CD4-positive, alpha-beta T cell treated with Interleukin-10 for 1 hour (primary cell): ENCODE measurements around the gene AP3S2.
A peak's percentile ranks its signal among the peaks of the same experiment; 100 is the strongest.
"Not testable (repeated sequence)": the region's sequence is repeated elsewhere in the genome, so short reads cannot be mapped to it uniquely, and the experiment has no call there.

Experiments
- DNase-seq: peaks from one replicate; pipeline ENCODE4 v3.0.0-alpha.2; 2020

Gene AP3S2

GRCh38 chr15:89797678-89798201 lies 96.1 kb downstream of the AP3S2 start:
- DNase-seq, result no peak

GRCh38 chr15:89795996-89796395 lies 97.8 kb downstream of the AP3S2 start:
- no peak for DNase-seq

GRCh38 chr15:89794627-89795241 lies 99.1 kb downstream of the AP3S2 start:
- DNase-seq, result no peak

- DNase-seq, result no peak
Observed at GRCh38 chr15:89792106-89792805, 101.5 kb downstream of the AP3S2 start.

GRCh38 chr15:89790661-89791060 lies 103.1 kb downstream of the AP3S2 start:
- DNase-seq, result no peak

GRCh38 chr15:89790206-89790605 lies 103.6 kb downstream of the AP3S2 start:
- no peak for DNase-seq

GRCh38 chr15:89788585-89788984 lies 105.2 kb downstream of the AP3S2 start:
- DNase-seq, result not testable (repeated sequence)

GRCh38 chr15:89787944-89788343 lies 105.8 kb downstream of the AP3S2 start:
- DNase-seq, result no peak

GRCh38 chr15:89785774-89786140 lies 108.0 kb downstream of the AP3S2 start:
- no peak for DNase-seq

GRCh38 chr15:89785064-89785773 lies 108.6 kb downstream of the AP3S2 start:
- DNase-seq, result no peak

GRCh38 chr15:89784686-89784960 lies 109.2 kb downstream of the AP3S2 start:
- DNase-seq, result no peak

- no peak for DNase-seq
Observed at GRCh38 chr15:89783861-89784685, 109.7 kb downstream of the AP3S2 start.

GRCh38 chr15:89783111-89783860 lies 110.5 kb downstream of the AP3S2 start:
- DNase-seq, result no peak

GRCh38 chr15:89782619-89782950 lies 111.2 kb downstream of the AP3S2 start:
- DNase-seq, result not testable (repeated sequence)

GRCh38 chr15:89781891-89782618 lies 111.7 kb downstream of the AP3S2 start:
- DNase-seq, result no peak

GRCh38 chr15:89781055-89781454 lies 112.7 kb downstream of the AP3S2 start:
- peak; percentile 27 for DNase-seq

- no peak for DNase-seq
Observed at GRCh38 chr15:89780601-89781000, 113.2 kb downstream of the AP3S2 start.
